ENCODE results near the gene ZSCAN20. TPM values are rescaled to one million over a fixed set of nuclear protein-coding genes. Genes with fewer than 3 reads are reported as not detected.

ZSCAN20 gene
- total RNA-seq, 2 donors from 2014 or later: 4.7 to 7.3 TPM

DNA sequence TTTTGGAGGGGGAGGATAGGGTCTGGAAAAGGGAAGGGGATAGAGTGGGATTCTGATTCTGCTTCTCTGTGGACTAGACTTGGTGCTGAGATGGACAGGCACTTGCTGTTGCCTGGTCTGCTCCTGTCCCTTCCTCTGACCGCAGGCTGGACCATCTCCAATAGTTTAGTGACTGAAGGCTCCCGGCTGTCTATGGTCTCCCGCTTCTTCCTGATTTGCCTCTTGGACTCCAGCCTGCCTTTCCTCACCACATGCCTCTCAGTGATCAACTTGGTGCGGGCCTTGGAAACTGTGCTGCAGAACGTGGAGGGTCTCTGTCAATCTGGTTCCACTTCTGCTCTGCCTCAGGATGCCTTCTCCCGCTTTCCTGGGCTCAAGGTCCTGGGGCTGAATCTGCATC, 6.3 kb upstream of the ZSCAN20 start:
- Histone ChIP-seq H3K4me1 (peaks cover 0 to 31% of the 10 kb centered on the region in 2 donors), H3K9me3 (no peaks in the 10 kb centered on the region), H3K36me3 (no peaks in the 10 kb centered on the region), H3K4me3 (no peak overlapping the region), H3K27me3 (no peaks in the 10 kb centered on the region), H3K27ac (peak overlapping the region in 1 of 2 donors; percentile 40)
- TF ChIP-seq, protein P1, sequence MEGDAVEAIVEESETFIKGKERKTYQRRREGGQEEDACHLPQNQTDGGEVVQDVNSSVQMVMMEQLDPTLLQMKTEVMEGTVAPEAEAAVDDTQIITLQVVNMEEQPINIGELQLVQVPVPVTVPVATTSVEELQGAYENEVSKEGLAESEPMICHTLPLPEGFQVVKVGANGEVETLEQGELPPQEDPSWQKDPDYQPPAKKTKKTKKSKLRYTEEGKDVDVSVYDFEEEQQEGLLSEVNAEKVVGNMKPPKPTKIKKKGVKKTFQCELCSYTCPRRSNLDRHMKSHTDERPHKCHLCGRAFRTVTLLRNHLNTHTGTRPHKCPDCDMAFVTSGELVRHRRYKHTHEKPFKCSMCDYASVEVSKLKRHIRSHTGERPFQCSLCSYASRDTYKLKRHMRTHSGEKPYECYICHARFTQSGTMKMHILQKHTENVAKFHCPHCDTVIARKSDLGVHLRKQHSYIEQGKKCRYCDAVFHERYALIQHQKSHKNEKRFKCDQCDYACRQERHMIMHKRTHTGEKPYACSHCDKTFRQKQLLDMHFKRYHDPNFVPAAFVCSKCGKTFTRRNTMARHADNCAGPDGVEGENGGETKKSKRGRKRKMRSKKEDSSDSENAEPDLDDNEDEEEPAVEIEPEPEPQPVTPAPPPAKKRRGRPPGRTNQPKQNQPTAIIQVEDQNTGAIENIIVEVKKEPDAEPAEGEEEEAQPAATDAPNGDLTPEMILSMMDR (IDR thresholded peaks at IDR 0.05): no peak
- no peak for DNase-seq (ENCODE audit: low spot score)

GRCh38 chr1:33468011-33468410, 4.4 kb upstream of the ZSCAN20 start:
- H3K36me3 ChIP-seq: no peaks in the 10 kb centered on the region
- TF ChIP-seq, protein P1 (IDR thresholded peaks at IDR 0.05): no peak
- H3K4me3 ChIP-seq: no peak overlapping the region
- no peak for DNase-seq (ENCODE audit: low spot score)
- H3K27me3 ChIP-seq: no peaks in the 10 kb centered on the region
- peaks cover 0 to 31% of the 10 kb centered on the region in 2 donors for H3K4me1 ChIP-seq
- no peak overlapping the region for H3K27ac ChIP-seq
- H3K9me3 ChIP-seq: no peaks in the 10 kb centered on the region

GRCh38 chr1:33468531-33468930, 3.9 kb upstream of the ZSCAN20 start:
- Histone ChIP-seq H3K4me1 (peaks cover 0 to 36% of the 10 kb centered on the region in 2 donors), H3K27ac (no peak overlapping the region), H3K36me3 (no peaks in the 10 kb centered on the region), H3K4me3 (no peak overlapping the region), H3K9me3 (no peaks in the 10 kb centered on the region), H3K27me3 (no peaks in the 10 kb centered on the region)
- TF ChIP-seq, protein P1 (IDR thresholded peaks at IDR 0.05): no peak
- DNase-seq (ENCODE audit: low spot score): no peak

DNA sequence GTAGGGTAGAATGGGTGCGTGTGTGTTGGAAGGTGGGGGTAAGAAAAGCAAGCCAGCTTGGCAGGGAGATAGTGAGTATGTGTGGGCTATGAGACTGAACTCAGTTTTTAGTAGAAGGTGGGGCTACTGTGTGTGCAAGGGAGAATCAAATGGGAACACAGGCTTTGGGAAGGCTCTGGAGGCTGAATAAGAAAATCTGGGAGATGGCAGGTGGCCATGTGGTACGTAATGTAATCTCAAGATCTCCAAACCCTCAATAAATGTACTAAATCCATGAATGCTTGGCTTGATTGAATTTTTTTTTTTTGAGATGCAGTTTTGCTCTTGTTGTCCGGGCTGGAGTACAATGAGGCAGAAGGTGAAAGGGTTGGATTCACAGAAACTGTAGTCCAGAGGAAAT, 3.5 kb upstream of the ZSCAN20 start:
- Histone ChIP-seq H3K36me3 (no peaks in the 10 kb centered on the region), H3K27me3 (no peaks in the 10 kb centered on the region), H3K4me1 (peaks cover 0 to 40% of the 10 kb centered on the region in 2 donors), H3K4me3 (no peak overlapping the region), H3K9me3 (no peaks in the 10 kb centered on the region), H3K27ac (no peak overlapping the region)
- no peak for DNase-seq (ENCODE audit: low spot score)
- TF ChIP-seq, protein P1 (IDR thresholded peaks at IDR 0.05): no peak

GRCh38 chr1:33469691-33470090, 2.8 kb upstream of the ZSCAN20 start:
- H3K27ac ChIP-seq: no peak overlapping the region

More at GRCh38 chr1:33469691-33470090, 2.8 kb upstream of the ZSCAN20 start:
- H3K4me1 ChIP-seq: peaks cover 0 to 47% of the 10 kb centered on the region in 2 donors
- no peak for DNase-seq (ENCODE audit: low spot score)
- no peaks in the 10 kb centered on the region for H3K9me3 ChIP-seq
- no peaks in the 10 kb centered on the region for H3K36me3 ChIP-seq
- H3K4me3 ChIP-seq: no peak overlapping the region
- TF ChIP-seq, protein P1 (IDR thresholded peaks at IDR 0.05): no peak
- H3K27me3 ChIP-seq: no peaks in the 10 kb centered on the region
